Measurements from ENCODE around the gene SKP1. TPM values are rescaled to one million over a fixed set of nuclear protein-coding genes. Genes with fewer than 3 reads are reported as not detected.

The SKP1 gene
- total and polyA plus RNA-seq, 9 of the 15 experiments (the other 6 are each of a cell fraction or from before 2014, with no cell fraction given): 301 to 2,109 (median 639) TPM

- TF ChIP-seq ERF (CRISPR knock-in tag; IDR thresholded peaks at IDR 0.05): no peak
- TF ChIP-seq, protein P1, sequence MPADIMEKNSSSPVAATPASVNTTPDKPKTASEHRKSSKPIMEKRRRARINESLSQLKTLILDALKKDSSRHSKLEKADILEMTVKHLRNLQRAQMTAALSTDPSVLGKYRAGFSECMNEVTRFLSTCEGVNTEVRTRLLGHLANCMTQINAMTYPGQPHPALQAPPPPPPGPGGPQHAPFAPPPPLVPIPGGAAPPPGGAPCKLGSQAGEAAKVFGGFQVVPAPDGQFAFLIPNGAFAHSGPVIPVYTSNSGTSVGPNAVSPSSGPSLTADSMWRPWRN (IDR thresholded peaks at IDR 0.05; ENCODE audit: low read depth): no peak
- TF ChIP-seq NBN (IDR thresholded peaks at IDR 0.05; ENCODE audit: low read depth): no peak
- no peak for TF ChIP-seq L3MBTL2 (IDR thresholded peaks at IDR 0.05)
- TF ChIP-seq ZSCAN29 (IDR thresholded peaks at IDR 0.05): no peak
- no peak for TF ChIP-seq ZNF280B (CRISPR knock-in tag; IDR thresholded peaks at IDR 0.05)
These were observed 6.7 kb upstream of the SKP1 start (continued) for GRCh38 chr5:134183481-134183880.

DNA sequence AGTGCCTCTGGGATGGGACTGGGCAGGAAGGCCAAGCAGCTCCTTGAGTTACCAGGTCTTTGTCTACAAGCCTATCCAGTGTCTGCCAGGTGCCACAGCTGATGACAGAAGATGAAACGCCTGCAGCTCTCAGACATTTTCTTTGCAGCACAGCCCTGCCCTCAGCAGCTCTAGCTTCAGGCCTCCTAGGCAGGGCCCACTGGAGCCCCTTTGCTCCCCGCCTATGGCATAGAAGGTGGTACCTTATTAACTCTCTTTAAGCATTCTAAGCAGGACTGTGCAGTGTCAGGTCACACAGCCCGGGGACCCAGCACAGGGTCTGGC is 1.3 kb upstream of the SKP1 start:
- peaks cover 13% of the 10 kb centered on the region for H3K36me3 ChIP-seq (ENCODE audit: control insufficient read depth, insufficient read depth, low read length)
- H3K9me3 ChIP-seq (replicated peaks; ENCODE audit: control insufficient read depth, insufficient read depth, low read depth, low read length): no peaks in the 10 kb centered on the region
- no peak for ATAC-seq
- no peak for FAIRE-seq
- CTCF ChIA-PET (ENCODE audit: low intra/inter-chr PET ratio): interaction anchor here (1.2 kb wide), 1 partner anchor 111 kb away, joined by 4 read pairs; no protein-coding TSS in a partner anchor
- H3K27me3 ChIP-seq (ENCODE audit: control insufficient read depth in 2 of 2, insufficient read depth in 2 of 2, low read length in 2 of 2): no peaks in the 10 kb centered on the region
- H3K4me3 ChIP-seq: no peak overlapping the region
- H3K4me2 ChIP-seq (ENCODE audit: insufficient read depth, low read length): peak overlapping the region; percentile 98
- peaks cover 17 to 18% of the 10 kb centered on the region in 2 experiments for H3K4me1 ChIP-seq (replicated peaks in 1 of 2; ENCODE audit: control insufficient read depth in 2 of 2, insufficient read depth in 2 of 2, low read length in 2 of 2)
- intact Hi-C loops (cut with micrococcal nuclease): no loop called here
- in situ Hi-C loops (cut with MboI): no loop called here
- peak overlapping the region; percentile 95 to 96; a peak in 3 of 4 replicates for H3K9ac ChIP-seq (ENCODE audit: insufficient read depth in 1 of 2, low read depth in 2 of 2, low read length in 2 of 2)
- DNase-seq (ENCODE audit: extremely low read depth in 1 of 4, low spot score in 3 of 4): no peak
- WGBS (ENCODE audit: insufficient coverage, low coverage, missing lambda C conversion rate): 81% methylated on average over 3 of the region's 3 CpGs
- peak overlapping the region; percentile 99; the same call in 1 of the 2 replicates for H2AFZ ChIP-seq (ENCODE audit: low read depth, low read length)
- POLR2A ChIA-PET: interaction anchor here (0.8 to 3.6 kb wide), 11 partner anchors 9 to 288 kb away, joined by 3 to 40 read pairs (median 8); no protein-coding TSS in a partner anchor
- peaks cover 19% of the 10 kb centered on the region; the same call in 1 of the 2 replicates for H4K20me1 ChIP-seq (replicated peaks; ENCODE audit: control insufficient read depth, insufficient read depth, low read length)
- TF ChIP-seq CEBPG (CRISPR knock-in tag; IDR thresholded peaks at IDR 0.05): 0 out of 2 replicates have a peak, but pooled peaks have one; percentile 36
- no peak for TF ChIP-seq CEBPG (tag; conservative IDR thresholded peaks at IDR 0.05 in 1 of 2, IDR thresholded peaks at IDR 0.05 in 1 of 2)
- TF ChIP-seq CBX3 (IDR thresholded peaks at IDR 0.05; ENCODE audit: borderline replicate concordance in 1 of 2, low read length in 2 of 2): no peak
- no peaks in the 10 kb centered on the region for H3K9me1 ChIP-seq (ENCODE audit: control insufficient read depth, insufficient read depth, low read length)
- BruUV-seq (replicated peaks): no TSS peak
- no peak overlapping the region; the same call in 2 of the 3 replicates for H3K27ac ChIP-seq (ENCODE audit: extremely low read depth, low read depth, low read length)
- peaks cover 38% of the 10 kb centered on the region for H3K79me2 ChIP-seq (ENCODE audit: control insufficient read depth, insufficient read depth, low read length)

All from K562 (cell line).